ENCODE measurements around the gene FGG.

FGG gene

DNA sequence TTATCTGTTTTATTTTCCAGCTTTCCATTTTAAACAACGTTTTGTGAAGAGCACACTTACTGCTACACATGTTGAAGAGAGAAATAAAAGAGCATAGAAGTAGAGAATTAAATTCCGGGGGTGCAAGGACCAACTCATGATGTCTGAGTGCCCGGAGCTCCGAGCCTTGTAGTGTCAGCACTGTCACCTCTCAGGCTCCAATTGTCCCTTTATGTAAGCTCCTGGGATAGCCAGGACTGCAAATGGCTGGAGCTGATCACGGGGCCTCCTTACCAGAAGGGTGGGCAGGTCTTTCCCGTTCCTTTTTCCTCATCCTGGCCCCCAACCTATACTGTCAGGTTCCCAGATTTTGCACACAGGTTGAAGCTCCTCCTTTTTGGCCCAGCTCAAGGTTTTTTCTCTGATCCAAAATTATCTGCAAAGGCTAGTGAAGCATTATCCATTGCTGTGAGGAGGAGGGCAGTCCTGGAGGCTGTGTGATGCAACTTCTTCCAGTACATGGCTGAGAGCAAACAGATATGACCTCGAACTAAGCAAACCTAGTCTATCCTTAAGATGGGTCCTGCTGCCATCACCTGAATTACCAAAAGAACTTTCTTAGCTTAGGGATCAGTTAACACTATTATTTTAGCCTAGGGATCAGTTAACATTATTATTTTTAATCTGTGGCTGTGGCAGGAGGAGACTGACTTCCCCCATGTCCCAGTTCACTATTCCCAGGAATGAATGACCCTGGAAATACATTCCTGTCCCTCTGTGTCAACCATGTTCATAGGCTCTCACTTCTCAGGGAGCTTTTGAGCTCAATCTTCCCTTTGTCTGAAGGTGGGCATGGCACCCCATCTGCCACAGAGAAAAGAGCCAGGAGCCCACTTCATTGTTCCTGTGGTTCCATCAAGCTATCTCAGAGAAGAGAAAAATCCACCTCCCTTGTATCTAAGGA lies at the start of gene FGG:
FGG (minus strand) TSS at position 185 of the 943 bp plus-strand sequence; CDS start at position 138, 47 bp downstream.
- no peak for DNase-seq (ENCODE audit: low read depth)

DNA sequence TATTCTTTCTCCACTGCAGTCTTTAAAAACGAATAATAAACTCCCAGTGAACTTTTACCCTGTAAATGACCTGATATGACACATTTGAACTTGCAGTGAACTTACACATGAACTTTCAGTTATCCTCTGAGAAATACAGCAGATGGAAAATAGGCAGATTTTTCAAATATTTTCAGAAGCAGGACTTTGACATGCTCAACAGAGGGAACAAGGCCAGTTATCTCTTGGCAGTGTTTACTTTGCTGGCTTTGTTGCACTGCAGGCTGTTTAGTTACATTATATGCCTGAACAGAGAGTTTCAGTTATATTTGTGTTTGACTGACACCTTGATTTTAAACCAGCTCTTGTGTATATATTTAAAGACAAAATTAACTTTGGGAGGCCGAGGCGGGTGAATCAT lies 47.6 kb upstream of the FGG start:
- no peak for DNase-seq (ENCODE audit: low read depth)

DNA sequence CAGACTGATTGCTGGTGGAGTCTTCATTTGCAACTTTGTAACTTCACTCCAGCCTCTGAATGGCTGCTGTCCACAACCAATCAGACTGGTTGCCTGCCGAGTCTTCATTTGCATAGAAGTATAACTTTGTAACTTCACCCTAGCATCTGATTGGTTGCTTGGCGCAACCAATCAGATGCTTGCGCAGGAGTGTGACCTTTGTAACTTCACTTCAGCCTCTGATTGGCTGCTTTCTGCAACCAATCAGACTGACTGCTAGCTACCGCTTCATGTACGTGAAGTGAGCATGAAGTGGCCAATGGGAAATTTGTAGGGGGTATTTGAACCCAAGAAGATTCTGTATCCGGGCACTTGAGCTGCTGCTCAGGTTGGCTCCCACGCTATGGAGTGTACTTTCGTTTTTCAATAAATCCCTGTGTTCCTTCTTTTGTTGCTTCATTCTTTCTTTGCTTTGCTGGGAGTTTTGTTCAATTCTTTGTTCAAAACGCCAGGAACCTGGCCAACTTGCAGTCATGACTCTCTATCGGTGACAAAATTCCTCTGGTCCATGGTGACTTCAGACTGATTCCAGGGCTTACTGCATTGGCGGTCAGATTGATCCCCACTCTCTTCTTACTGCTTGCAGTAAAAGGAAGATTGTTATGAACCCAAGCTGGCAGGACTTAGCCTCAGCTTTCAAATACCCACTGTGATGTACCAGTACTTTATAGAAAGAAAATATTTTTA lies 46.4 kb upstream of the FGG start:
- no peak for DNase-seq (ENCODE audit: low read depth)

DNA sequence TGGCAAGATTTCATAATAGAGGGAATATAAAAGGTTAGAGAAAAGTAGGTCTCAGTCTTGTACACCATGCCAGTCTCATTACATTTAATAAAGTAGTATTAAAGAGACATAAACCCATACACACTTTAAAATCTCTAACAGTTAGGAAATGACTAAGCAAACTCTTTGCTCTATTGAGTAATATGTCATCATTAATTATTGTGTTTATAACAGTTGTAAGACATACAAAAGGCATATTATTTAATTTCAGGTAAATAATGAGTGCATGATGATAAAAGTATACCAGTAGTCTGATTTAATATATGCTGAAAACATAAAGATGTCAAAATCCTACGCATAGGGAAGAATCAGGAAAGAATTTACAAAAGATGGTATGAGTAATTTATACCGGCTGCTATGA lies 31.0 kb upstream of the FGG start:
- DNase-seq (ENCODE audit: low read depth), result no peak

DNA sequence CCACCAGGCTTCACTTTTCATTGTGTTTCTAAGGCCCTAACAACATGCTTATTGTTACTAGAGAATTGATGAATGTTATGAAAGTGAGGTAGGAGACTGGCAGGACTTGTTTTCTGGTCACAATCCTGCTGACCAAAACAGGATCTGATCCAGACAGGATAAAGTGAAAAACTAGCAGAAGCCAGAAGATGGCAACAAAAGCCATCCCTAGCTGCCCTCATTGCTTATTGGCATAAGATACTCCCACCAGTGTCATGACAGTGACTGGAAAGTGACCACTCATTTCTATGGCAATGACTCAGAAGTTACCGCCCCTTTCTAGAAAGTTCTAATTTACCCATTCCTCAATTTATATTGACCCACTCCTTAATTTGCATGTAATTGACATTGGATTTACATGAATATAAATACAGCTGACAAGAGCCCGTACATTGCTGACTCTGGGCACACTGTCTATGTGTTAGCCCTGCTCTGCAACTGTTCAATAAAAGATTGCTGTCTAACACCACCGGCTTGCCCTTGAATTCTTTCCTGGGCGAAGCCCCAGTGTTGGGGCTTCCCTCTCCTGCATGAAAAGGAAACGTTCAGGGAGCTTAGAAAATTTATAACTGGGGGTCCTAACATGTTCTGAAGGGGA lies 30.0 kb upstream of the FGG start:
- DNase-seq (ENCODE audit: low read depth), result no peak

DNA sequence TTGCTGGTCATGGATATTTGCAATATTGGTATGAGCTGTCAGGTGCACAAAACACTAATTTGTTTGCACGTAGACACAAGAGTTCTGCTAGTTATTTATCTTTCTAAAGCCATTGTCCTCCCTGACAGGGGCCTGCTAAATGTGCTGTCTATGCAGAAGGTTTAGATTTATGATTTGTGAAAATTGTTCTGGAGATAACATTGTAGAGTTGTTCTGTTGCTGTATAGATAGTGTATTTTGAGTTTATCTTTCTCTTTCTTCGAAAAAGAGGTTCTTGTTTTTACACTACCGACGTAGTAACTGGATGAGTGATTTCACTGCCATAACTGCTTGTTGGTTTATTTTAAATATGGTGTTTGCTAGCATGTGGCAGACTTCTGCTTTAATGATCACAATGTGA lies 28.5 kb upstream of the FGG start:
- no peak for DNase-seq (ENCODE audit: low read depth)

DNA sequence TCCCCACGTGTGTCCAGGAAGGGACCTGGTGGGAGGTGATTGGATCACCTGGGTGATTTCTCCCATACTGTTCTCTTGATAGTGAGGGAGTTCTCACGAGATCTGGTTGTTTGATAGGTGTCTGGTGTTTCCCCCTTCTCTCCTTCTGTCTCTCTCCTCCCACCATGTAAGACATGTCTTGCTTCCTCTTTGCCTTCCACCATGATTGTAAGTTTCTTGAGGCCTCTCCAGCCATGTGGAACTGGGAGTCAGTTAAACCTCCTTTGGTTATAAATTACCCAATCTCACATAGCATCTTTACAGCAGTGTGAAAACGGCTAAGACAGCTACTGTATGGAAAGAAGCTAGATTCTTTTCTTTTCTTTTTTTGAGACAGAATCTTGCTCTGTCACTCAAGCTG lies 21.6 kb upstream of the FGG start:
- no peak for DNase-seq (ENCODE audit: low read depth)

DNA sequence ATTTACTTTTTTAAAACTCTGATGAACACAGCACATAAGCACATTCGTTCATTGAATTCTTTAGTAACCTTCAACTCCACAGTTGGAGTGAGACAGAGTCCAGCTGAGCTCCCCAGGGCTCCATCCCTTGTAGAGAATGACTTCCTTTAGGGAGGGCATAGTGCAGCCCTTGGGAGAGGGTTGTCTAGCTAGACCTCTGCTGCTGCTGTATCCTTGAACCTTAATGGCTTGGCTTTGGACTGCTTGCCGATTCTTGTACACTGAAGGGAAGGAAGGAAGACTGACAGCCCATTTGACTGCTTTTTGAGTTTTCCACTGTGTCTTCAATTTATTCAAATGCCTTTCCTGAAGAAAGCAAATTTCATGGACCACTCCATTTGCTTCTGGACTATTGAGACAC lies 19.4 kb upstream of the FGG start:
- DNase-seq (ENCODE audit: low read depth), result no peak

DNA sequence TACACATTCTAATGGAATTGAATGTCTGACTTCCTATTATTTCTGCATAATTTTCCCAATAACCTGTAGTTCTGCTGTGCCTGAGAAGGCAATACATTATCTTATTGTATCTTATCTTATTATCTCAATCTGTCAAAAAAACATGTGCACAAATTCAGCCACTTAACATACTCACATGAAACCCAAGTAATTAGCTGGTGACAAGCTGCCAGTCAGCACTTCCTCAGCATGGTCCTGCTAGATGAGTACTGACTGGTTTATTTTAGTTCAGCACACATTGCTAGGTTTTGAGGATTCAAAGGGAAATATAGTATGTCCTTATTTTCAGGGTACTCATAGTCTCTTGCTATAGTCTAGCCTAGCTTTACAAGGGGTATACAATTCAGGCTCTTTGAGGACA lies 17.9 kb upstream of the FGG start:
- DNase-seq (ENCODE audit: low read depth), result no peak

DNA sequence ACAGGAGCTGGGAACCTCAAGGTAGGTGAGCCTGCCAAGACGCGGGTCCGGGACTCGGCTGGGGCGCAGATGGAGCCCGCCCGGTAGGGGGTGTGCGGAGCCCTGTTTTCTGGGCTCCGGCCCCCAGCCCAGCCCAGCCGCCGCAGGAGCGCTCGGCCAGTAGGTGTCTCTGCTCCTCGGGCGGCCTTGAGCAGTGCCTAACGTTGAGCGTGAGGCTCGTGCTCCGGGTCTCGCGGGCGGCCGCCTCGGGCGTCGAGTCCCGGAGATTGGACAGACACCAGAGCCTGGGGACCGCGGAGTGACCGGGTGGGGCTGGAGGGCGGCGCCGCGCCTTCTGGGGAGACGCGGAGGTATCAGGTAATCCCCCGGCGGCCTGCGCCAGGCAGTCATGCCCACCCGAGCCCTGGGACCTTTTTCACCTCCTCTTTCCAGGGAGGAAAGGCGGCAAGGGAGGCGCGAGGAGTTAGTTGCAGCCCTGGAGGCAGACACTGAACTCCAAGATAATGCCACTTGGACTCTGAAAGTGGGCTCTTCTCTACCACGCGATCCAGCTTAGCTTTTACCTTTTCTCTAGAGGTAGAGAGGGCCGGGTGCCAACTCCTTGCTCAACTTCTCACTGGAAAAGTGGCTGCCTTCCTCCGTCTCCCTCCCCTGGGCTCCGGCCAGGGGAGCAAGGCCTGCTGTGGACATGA lies 14.5 kb upstream of the FGG start:
- DNase-seq (ENCODE audit: low read depth), result peak; percentile 33

DNA sequence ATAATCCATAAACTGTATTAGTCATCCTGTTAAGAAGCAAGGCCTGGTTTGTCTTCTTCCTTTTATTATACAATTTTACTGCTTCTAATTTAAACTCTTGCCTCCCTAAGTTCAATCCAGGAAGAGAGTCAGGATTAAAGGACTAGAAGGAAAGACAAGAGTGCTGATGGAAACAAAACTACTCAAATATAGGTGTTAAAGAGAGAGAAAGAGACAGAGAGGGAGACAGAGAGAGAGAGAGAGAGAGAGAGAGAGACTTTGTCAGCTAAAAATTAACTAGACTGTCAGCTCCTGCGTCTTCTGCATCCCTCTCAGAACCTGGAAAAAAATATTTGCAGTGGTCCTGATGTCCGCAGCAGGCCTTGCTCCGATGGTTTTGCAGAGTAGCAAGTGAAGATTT lies 13.5 kb upstream of the FGG start:
- DNase-seq (ENCODE audit: low read depth), result no peak

DNA sequence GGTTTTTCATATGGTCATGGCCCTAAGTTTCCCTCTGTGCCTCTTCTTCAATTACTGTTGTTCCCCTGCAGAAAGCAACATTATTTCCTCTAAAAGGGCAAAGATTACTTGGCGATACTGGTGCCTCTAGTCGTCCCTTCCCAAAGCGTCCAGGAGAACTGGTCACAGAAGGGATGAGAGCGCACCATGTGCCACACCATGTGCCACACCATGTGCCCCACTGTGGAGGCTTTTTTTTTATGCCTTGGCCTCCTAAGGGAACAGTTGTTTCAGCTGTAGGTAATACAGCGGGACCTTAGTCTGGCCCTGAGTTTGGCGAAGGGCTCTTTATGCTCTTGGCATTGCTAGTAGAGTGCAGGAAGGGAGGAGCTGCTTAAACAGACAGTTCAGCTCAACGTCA lies 11.5 kb upstream of the FGG start:
- DNase-seq (ENCODE audit: low read depth), result no peak

DNA sequence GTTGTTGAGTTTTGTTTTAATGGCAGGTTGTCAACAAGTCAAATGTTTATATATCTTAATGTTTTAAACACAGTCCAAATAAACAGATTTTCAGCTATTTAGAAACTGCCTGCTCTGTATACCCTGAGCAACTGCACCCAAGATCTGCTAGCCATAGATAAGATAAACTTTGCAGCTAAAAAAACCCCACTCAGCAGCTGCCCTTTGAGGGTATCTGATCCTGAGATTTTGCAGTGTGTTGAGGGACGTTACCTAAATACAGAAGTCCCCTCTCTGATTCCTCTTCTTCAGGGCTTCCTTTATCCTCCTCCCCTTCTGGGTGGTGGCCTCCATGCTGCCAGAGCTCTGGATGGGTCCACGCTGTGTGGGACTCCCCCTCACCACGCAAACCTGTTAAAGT lies 11.0 kb upstream of the FGG start:
- no peak for DNase-seq (ENCODE audit: low read depth)

DNA sequence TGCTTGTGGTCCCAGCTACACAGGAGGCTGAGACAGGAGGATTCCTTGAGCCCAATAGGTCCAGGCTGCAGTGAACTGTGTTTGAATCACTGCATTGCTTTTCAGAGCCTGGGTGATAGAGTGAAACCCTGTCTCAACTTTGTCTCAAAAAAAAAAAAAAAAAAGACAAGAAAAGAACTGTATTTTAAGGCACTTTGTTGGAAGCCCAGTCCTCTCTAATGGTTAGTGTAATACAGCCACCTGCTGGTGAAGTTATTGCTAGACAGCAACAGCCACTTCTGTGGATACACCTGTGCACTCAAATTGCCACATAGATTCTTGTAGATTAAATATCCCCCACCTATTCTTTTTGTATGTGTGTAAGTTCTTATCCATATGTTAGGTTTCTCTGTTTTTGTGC lies 10.1 kb upstream of the FGG start:
- DNase-seq (ENCODE audit: low read depth), result no peak

DNA sequence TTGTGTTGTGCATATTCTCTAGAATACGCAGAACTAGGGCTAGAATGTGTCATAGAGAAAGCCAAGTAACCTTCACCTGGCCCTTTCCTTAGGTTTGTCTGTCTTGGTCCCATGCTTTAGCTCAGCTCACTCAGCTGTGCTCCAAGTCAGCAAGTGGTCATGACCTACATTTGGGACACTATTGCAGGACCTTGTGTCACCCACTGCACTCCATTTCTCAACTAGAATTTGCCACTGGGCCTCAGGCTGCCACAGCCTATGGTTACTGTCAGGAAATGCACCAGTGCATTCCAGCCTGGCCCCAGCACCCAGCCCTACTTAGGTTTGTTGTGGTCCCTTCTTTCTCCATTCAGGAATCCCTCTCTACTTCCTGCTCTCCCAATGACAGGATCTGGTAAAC lies 7.7 kb upstream of the FGG start:
- DNase-seq (ENCODE audit: low read depth), result no peak

DNA sequence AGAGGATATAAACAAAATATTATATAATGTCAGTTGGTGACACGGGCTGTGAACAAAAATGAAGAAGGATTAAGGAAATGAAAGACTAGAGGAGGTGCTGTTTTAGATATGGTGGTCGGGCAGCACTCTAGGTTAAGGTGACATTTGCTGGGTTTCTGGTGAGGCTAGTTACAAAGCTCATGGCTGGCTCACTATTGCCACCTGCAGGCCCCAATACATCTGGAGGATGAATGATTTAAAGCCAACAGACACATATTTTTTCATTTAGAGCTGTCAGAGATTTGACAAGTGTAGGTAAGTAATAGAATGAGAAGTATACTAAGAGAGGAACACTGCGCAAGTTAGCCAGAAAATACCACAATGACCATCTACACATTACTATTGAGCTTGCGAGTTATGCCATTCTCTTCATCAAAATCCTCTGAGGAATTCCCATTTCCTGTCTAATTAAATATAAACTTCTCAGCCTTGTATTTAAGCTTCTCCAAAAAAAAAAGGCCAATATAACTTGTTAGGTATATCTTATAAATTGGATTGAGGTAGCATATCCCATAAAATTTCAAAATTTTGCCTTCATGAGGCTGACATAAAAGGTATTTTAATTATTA lies 6.4 kb upstream of the FGG start:
- peak; percentile 25 for DNase-seq (ENCODE audit: low read depth)

DNA sequence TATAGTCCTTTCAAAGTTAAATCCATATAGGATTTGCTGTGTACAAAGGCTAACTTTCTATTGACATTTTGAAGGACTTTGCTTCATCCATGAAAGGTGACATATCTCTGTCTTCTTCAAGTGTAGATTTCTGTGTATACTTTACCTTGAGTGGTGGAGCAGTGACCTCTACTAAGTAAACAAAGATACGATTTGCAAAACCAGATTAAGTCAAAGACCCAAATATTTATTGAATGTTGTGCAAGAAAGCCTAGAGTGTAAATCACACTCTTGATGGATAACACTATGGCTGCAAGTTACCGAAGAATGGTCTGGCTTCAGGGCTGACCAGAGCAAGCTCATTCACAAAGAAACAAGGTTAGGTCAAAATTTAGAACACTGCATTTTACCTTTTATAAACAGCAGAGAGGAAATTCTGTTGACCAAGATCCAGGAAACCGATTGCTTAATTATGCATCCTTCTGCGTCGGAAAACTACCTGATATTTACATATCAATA lies 5.4 kb upstream of the FGG start:
- DNase-seq (ENCODE audit: low read depth), result no peak

DNA sequence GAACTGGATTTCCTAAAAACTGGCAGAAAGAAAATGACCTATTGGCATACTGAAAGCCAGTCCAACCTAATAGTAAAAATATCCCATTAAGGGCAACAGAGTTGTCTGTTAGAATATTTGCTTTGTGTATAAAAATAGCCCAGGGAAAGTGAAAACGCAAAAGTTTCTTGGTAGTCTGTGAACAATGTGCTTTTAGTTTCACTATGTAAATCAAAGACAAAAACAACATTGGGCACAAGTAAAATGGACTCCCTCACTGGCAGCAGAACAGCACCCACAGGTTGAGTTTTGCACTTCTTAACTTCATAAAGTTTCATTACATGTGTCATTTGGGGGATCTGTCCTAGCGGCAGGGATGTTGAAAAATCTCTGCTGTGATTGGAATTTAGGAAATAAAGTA lies 4.3 kb upstream of the FGG start:
- DNase-seq (ENCODE audit: low read depth), result no peak

DNA sequence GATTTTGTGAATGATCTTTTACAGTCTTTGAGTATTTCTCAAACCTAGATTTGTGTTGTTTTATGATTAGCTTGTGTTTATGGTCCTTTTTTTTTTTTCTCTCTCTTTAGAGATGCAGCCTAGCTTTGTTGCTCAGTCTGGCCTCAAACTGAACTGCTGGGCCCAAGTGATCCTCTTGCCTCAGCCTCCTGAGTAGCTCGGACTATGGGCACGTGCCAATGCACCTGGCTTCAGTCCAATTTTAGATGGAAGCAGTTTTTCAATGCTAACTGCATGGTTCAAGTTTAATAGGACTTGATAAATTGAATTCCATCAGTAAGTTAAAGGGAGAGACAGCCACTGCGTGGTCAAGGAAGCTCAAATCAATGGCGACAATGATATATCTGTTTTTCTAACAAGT lies 3.8 kb upstream of the FGG start:
- DNase-seq (ENCODE audit: low read depth), result no peak

DNA sequence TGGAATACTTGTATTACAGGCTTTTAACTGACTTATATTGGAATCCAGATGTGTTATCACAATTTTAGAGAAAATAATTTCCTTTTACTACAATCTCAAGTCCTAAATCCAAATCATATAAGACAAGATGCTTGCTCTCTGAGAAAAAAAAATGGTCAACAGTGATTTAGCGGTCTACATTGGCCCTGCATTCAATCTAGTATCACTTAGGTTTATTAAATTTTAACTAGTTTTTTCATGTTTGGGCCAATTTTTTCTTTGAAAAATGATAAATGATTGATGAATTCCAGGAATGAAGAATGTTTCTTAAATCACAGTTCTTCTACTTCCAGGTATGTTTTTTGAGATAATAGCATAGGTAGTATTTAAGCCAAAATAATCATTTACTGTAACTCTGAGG lies 2.8 kb upstream of the FGG start:
- no peak for DNase-seq (ENCODE audit: low read depth)

DNA sequence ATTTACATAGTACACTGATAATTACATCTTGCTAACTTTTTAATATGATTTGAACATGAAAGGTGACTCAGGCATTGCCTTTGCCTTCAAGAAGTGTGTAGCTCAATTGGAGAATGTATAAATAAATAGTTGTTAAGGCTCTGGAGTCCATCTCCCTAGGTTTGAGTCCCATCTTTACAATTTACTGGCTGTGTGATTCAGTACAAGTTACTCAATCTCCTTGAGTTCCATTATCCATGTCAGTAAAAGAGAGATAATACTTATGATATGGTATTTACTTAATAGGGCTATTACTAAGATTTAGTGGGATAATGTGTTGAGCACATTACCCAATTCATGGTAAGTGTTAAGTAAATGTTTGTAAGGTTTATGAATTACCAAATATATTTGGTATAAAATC lies 1.9 kb upstream of the FGG start:
- no peak for DNase-seq (ENCODE audit: low read depth)

DNA sequence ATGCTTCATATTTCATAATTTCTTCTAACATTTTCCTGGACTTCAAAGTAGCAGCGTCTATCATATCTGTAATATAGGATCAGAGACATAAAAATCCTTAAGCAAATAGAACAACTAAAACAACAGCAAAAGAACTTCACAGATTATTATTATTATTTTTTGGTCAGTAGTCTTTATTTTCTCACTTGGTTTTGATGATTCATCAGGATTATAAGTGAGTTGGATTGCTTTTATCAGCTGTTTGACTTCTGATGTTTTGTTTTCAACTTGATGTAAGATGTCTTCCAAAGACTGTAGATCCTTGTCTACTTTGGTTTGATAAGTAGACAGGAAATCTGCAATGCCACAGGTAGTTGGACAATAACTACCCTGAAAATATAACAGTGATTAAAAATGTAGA lies 623 bp downstream of the FGG start:
- no peak for DNase-seq (ENCODE audit: low read depth)
